ENCODE measurements around the gene ST6GALNAC3.

DNA sequence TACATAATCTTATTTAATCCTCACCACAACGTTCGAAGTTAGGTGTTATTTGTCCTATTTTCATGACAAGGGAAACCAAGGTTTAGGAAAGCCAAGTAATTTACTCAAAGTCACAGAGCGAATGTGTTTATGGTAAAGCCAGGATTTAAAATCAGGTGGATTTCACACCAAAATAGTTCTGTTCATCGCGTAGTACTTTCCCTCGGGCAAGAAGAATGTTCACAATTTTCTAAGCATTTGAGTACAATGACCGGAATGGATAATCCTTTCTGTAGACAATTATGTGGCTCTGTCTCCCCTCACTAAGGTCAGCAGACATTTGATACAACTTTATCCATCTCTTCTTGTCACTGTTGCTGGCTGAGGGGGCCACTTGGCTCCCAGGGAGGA lies 204.2 kb downstream of the ST6GALNAC3 start:
- TF ChIP-seq CTCF (IDR thresholded peaks at IDR 0.05; ENCODE audit: low read depth, low read length): no peak
- TF ChIP-seq EZH2phosphoT487 (IDR thresholded peaks at IDR 0.05; ENCODE audit: low read depth): no peak
